BE2C (cell line): ENCODE measurements around the gene PRKG1.

Source experiments
- DNase-seq: peaks from one replicate; pipeline ENCODE4 v3.0.0-alpha.2; 2020
- H3K27me3 ChIP-seq: fragments of 250-450 bp; sonication (Bioruptor Pico); 2 replicates; pipeline ENCODE4 v1.5.1; 2020; ENCODE audit warnings: mild to moderate bottlenecking
- H3K36me3 ChIP-seq: fragments of 250-450 bp; sonication (Bioruptor Pico); 2 replicates; pipeline ENCODE4 v1.5.1; 2020; ENCODE audit warnings: mild to moderate bottlenecking
- H3K4me1 ChIP-seq: fragments of 250-450 bp; sonication (Bioruptor Pico); 2 replicates; pipeline ENCODE4 v1.5.1; 2020
- H3K4me3 ChIP-seq: 2 replicates; pipeline ENCODE4 v1.5.1; 2011; ENCODE audit warnings: low read depth, low read length
- H3K9me3 ChIP-seq: fragments of 250-450 bp; sonication (Bioruptor Pico); 2 replicates; pipeline ENCODE4 v1.5.1; 2020
- TF ChIP-seq, protein P1 (sequence below): IDR thresholded peaks from 2 replicates; pipeline ENCODE4 v1.5.1; 2012; ENCODE audit warnings: mild to moderate bottlenecking, low read depth, low read length

Gene PRKG1

DNA sequence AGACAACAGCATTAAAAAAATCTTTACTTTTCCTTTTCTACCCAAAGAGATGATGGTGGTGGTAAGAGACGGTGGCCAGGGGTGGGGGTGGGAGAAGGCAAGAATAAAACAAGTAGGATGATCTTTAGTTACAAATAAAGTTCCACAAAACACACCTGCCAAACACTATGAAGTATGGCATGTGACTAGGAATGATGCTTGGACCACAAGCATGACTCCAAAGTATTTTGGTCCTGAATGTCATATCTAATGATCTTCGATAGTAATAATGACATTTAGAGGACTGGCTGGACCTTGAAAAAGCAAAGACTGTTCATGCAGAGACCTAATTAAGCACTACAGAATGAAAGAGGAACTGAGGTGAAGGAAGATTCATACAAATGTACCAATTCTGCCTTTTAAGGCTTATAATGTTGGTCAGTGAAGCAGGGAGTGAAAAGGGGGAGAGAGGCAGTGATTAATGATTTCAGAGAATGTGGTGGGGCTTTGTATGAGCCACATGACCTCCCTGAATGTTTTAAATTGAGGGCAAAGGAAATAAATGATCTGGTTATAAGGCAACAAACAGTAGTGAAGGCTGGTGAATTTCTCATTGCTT, 1210.2 kb downstream of the PRKG1 start:
- Histone ChIP-seq H3K9me3 (no peaks in the 10 kb centered on the region), H3K36me3 (no peaks in the 10 kb centered on the region), H3K4me1 (no peaks in the 10 kb centered on the region), H3K4me3 (no peak overlapping the region), H3K27me3 (no peaks in the 10 kb centered on the region)
- DNase-seq, result no peak
- TF ChIP-seq, protein P1, sequence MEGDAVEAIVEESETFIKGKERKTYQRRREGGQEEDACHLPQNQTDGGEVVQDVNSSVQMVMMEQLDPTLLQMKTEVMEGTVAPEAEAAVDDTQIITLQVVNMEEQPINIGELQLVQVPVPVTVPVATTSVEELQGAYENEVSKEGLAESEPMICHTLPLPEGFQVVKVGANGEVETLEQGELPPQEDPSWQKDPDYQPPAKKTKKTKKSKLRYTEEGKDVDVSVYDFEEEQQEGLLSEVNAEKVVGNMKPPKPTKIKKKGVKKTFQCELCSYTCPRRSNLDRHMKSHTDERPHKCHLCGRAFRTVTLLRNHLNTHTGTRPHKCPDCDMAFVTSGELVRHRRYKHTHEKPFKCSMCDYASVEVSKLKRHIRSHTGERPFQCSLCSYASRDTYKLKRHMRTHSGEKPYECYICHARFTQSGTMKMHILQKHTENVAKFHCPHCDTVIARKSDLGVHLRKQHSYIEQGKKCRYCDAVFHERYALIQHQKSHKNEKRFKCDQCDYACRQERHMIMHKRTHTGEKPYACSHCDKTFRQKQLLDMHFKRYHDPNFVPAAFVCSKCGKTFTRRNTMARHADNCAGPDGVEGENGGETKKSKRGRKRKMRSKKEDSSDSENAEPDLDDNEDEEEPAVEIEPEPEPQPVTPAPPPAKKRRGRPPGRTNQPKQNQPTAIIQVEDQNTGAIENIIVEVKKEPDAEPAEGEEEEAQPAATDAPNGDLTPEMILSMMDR, result no peak

DNA sequence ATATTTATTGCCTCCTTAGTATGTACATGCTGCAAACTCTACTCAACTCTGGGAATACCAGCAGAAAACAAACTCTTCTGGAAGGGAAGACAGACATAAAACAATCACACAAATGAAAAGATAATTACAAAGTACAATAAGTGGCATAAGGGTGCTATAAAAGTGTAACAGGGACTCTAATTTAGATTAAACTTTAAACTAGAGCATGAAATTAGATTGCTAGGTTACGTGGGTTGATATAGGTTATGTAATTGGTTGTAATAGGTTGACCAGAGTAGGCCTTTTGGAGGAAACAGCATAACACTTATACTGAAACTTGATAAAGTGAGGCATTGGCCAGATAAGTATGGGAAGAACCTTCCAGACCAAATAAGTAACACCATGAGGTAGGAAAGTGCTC, 1213.6 kb downstream of the PRKG1 start:
- TF ChIP-seq, protein P1, result no peak
- Histone ChIP-seq H3K36me3 (no peaks in the 10 kb centered on the region), H3K4me3 (no peak overlapping the region), H3K4me1 (no peaks in the 10 kb centered on the region), H3K9me3 (no peaks in the 10 kb centered on the region), H3K27me3 (no peaks in the 10 kb centered on the region)
- no peak for DNase-seq

DNA sequence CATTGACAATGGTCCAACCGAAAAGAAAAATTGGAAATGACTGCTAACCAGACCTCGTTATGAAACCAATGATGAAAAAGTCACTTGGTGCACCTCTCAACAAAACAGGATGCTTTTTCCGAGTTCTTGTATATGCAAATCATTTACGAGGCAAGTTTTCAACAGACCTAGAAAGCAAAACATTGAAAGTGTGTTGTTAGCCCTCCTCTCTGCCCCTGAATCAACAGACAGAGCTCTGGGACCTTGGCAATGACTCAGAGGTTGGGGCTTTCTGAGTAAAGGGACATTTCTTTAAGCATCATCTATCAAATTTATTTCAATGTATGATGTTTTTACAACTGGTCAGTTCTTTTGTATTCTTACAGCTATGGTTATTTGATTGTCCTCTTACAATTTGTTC, 1223.5 kb downstream of the PRKG1 start:
- Histone ChIP-seq H3K4me3 (no peak overlapping the region), H3K27me3 (no peaks in the 10 kb centered on the region), H3K4me1 (no peaks in the 10 kb centered on the region), H3K36me3 (no peaks in the 10 kb centered on the region), H3K9me3 (no peaks in the 10 kb centered on the region)
- TF ChIP-seq, protein P1, result no peak
- no peak for DNase-seq

DNA sequence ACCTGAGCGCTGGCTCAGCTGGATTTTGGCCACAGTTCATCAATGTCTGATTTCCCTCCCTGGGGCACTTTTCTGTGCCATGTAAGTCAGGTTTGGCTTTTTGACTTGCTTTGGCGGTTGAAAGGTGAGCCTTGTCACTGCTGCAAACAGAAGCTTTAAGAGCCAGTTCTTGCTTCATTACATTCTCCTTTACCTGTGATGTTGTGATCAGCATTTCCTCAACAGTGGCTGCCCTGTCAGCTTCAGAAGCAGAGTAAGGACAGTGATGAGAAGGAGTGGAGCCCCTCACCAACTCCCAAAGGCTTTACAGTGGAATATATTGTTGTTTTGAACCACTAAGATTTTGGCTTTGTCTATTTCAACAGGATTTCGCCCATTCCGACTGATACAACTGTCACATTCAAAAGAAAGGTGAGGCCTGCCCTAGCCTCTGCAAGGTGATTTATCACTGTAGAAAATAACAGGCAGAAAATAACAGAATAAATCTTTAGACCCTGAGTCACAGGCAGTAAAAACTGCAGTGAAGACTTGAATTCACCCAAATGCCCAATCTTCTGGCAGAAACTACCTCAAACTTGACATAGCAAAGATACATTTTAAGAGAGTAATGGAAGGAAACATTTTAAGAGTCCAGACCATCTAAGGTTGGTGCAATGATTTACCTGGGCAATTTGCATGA, 1226.5 kb downstream of the PRKG1 start:
- Histone ChIP-seq H3K36me3 (no peaks in the 10 kb centered on the region), H3K27me3 (no peaks in the 10 kb centered on the region), H3K4me1 (no peaks in the 10 kb centered on the region), H3K4me3 (no peak overlapping the region), H3K9me3 (no peaks in the 10 kb centered on the region)
- TF ChIP-seq, protein P1, result no peak
- no peak for DNase-seq

DNA sequence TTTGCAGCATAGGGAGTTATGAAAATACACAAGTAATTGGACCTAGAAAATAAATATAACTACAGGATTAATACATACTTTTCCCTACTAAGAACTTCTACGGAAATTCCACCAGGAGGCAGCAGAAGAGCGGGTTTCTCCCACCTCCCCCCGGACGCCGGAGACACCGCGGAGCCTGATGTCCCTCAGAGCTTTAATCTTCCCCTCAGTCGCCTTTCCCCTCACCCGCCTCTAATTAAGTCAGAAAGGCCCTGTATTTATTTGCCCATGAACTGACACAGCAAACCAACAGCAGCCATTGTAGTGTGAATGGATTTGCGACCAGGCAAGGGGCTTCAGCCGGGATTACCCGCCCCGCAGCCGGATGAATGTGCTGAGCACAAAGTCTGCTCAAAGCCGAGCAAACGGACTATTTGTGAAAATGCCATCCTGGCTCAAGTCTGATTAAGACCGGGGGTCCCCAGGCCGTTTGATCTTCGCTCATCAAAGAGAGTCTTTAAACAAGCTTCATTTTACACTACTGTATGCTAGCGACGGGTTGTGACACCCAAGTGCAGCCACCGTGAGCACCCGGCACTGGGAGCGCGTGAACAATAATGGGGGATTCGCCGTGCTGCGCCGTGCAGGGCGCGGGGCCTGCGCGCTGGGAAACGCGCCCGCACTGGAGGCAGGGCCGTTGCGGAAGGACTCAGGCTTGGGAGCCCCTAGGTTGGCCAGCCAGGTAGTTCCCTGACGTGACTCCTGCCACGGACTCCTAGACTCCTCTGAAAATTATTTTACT, 1234.2 kb downstream of the PRKG1 start:
- H3K4me3 ChIP-seq, result peak overlapping the region; percentile 28

More for the DNA sequence above, 1234.2 kb downstream of the PRKG1 start:
- DNase-seq, result peak; percentile 68
- no peaks in the 10 kb centered on the region for H3K36me3 ChIP-seq
- H3K9me3 ChIP-seq, result no peaks in the 10 kb centered on the region
- TF ChIP-seq, protein P1, result peak; percentile 61
- H3K27me3 ChIP-seq, result no peaks in the 10 kb centered on the region
- H3K4me1 ChIP-seq, result no peaks in the 10 kb centered on the region; the same call in 1 of the 2 replicates
